ENCODE data around the gene RADIL.
A peak's percentile ranks its signal among the peaks of the same experiment; 100 is the strongest.

Gene RADIL

DNA sequence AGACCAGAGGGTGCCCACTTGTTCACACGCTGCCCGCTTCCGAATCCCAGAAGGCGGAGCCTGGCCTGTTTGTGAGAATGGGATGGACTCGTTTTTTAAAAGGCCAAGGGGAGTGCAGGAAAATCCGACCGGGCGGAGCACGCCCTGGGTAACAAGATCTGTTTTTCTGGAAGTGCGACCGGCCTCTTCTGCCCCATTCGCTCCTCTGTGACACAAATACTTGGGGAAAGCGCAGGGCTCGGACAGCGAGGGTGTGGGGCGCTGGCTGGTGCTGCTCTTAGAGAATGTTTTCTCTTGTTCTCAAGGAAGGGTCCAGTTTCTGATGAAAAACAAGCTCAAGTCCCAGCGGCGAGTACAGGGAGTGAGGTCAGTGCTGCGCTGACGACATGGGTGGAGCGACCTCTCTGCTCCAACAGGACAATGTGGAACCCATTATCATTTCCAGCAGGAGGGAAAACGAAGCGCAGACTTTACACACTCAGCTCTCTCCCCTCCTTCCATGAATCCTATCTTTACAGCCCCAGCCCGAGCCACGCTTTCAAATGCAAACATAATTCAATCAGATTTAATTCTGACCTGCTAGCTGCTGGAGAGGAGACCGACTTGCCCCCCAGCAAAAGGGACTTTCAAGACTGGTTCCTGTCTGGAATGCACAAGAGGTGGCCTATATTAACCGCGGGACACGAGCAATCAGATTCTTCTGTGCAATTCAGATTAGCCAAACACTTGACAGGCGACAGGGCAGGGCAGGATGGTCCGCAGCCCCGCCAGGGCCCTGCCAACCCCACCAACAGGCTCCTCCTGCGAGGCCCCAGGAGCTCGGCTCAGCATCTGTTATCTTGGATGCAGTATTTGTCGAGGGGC is 1.1 kb downstream of the RADIL start:
- DNase-seq: peak in 2 of 4 experiments; percentile 5 to 8

GRCh38 chr7:4880218-4880617 is 3.3 kb downstream of the RADIL start:
- no peak for DNase-seq

DNA sequence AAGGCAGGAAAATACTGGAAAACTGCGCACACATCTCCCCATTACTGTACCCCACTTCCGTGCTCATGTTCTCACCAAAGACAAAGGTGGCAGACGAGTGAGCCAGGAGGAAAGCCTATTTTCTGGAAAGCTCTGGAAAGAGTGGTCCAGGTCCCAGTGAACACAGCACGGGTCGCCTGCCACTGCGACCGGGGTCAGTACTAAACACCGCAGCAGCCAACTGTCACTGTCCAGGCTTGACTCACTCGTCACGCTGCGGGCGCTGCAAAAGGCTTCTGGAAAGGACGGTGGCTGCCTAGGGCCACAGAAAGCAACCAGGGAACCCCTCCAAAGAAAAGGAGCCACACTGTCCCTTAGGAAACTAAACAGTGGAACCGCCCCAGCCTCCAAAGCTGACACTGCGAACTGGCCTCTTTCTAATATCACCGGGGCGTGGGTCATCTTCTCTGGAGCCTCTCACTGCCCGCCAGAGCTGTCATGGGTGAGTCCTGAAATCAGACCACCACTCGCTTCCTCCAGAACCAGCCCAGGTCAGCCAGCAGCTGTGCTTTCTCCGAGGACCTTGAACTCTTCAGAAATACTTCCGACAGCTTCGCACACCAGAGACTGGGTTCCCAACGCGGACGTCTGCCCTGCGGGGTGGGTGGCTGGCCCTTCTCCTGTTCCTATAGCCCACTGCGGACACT is 4.0 kb downstream of the RADIL start:
- no peak for DNase-seq

- DNase-seq: no peak
These were observed 4.9 kb downstream of the RADIL start for GRCh38 chr7:4878336-4879335.

GRCh38 chr7:4876586-4876985 is 6.9 kb downstream of the RADIL start:
- no peak for DNase-seq

DNA sequence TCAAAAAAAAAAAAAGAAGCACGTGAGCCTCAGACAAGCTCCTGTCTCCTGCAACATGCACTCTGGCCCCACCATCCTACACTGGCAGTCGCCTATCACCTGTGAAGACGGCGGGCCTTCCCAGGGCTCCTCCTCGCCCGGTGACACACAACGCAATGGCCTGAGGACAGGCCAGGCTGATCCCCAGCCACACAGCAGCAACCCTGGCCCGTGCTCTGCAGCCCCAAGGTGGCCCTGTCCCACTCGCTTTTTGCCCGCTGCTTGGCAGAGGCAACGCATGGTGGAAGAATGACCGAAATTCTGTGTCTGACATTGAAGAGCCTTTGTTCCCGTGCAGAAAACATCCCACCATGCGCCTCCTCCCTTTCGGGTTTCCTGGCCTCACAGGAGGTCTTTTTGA is 8.1 kb downstream of the RADIL start:
- no peak for DNase-seq

DNA sequence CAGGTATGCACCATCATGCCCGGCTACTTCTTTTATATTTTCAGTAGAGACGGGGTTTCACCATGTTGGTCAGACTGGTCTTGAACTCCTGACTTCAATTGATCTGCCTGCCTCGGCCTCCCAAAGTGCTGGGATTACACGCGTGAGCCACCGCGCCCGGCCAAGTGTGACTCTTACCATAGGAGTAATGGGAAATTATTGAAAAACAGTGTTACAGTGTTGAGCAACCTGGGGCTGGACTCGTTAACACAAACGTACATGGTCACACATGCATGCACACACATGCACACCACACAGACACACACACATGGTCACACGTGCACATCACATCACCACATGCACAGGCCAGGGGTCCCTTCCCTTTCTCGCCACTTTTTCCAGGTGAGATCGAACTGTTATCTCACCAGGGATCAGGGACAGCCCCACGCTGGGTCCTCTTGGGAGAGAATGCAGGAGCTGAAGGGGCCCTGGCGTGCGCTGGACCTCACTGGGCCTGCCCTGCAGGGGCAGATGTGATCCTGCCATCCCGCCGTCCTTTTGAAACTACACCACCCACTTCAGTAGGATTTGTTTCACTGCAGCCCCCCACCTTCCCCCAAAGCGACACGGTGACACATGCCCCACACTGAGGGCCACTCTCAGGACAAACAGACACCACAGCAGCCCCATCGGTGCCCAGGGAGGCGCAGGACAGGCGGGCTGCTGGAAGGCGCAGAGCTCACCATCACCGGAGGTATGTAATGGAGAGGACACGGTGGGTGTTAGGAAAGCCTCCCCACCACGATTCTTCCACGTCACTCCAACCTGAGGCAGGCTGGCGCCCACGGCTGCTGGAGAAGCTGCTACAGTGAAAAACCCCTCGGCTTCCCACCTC is 10.2 kb downstream of the RADIL start:
- no peak for DNase-seq

- no peak for DNase-seq
These were observed 11.4 kb downstream of the RADIL start for GRCh38 chr7:4871930-4872675.

DNA sequence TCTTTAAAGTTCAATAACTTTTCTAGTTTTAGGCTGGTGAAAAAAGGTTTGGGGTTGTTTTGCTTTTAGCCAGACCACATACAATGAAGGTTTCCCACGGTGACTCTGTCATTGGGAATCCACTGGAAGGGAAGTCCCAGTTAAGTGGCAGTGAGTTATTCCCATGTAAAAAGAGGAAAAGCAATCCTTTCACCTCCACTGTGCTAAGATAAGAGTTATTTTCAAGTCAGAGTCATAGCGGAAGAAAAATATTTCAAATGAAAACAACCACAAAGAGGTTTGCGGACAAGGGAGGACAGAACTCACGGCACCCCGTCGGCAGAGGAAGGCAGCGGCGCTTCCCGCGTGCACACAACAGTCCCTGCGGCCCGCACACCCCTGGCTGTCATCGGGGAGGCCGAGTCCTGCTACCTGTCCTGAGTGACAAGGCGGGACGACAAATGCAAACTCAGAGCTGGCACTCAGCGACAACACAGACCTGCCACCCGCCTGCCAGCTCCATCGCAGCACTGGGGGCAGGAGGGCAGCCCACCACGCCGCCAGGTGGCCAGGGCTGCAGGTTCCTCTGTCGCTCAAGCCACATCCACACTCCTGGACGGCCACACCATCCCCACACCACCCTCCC is 12.3 kb downstream of the RADIL start:
- no peak for DNase-seq

- DNase-seq: no peak
These were observed 15.0 kb downstream of the RADIL start for GRCh38 chr7:4868493-4868892.

GRCh38 chr7:4866528-4867496 is 16.7 kb downstream of the RADIL start:
- DNase-seq: no peak

GRCh38 chr7:4862156-4862555 is 21.4 kb downstream of the RADIL start:
- no peak for DNase-seq

GRCh38 chr7:4861673-4862072 is 21.8 kb downstream of the RADIL start, which contains the start of gene PAPOLB:
TSS of gene PAPOLB (minus strand) at chr7:4862030. CDS start at chr7:4861810, 220 bp downstream.
- DNase-seq: peak in 2 of 4 experiments; percentile 4 to 5

DNA sequence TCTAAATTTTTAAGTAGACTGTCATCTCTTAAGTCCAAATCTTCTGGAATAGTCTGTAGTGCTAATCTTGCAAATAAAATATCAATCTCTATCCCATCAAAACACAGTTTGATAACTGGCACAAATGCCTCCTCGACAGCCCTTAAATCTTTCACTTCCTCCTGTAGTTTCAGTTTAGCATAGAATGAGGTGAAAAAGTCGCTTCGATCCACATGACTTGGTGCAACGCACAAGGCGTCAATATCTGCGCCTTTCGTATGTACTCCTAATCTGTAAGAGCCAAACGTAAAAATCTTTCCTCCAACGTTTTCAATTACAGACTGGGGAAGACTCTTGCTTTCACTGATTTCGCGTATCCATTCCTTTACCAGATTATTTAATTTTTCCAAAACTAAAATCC is 22.3 kb downstream of the RADIL start:
- no peak for DNase-seq

DNA sequence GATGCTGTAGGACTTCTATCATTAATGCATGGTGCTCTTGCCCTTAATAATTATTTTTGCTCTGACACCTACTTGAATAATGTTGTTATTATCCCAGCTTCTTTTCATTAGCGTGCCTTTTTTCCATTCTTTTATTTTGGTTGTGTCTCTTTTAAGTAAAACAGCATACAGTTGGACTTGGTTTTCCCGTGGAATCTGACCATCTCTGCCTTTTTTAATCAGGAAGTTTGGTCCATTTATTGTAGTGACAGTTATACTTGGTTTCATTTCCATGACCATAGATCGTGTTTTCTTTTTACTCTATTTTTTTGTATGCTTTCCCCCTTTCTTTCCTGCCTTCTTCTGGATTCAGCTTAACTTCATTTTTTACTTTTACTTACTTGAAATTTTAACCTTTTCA is 26.3 kb downstream of the RADIL start:
- no peak for DNase-seq

DNA sequence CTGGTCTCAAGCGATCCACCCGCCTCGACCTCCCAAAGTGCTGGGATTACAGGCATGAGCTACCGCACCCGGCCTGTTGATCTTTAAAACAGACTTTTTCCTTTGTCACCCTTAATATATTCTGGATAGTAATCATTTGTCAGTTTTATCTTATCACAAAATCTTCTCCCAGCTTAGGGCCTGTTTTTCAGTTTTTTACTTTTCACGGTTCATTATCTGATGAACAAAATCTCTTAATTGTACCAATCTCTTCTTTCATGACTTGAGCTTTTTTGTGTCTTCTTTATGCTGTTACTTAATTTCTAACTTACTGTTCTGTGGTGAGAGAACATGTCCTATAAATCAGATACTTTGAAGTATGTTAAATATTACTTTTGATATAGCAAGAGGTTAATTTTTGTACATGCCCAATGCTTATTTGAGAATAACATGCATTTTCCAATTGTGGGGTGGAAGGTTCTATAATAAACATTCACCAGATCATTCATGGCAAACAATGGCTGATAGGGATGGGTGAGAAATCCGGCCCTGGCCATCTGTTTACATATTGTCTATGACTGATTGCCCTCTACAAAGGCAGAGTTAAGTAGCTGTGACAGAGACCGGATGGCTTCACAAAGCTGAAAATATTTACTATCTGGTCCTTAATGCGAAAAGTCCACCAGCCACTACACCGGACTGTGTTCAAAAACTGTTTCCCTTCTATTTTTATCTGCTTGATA is 27.0 kb downstream of the RADIL start:
- DNase-seq: no peak

DNA sequence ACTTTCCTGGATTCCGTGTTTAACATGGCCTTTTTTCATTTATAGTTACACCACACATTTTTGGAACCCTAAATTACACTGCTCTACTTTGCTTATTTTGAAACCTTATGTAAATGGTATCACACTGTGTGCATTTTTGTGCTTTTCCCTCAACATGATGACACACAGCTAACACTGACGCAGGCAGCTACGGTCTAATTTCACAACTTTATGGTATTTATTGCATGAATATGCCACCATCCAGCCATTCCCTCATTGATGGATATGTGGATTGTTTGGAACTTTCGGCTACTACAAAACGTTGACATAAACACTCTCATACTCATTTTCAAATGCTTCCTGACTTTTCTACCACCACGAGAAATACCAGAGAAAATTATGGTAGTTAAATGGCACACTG is 28.6 kb downstream of the RADIL start:
- no peak for DNase-seq

Measured in suppressor macrophage (primary cell).